Skin epidermis (tissue), 12 donors: Measurements from ENCODE around the gene COLEC12.

ENCODE experiments used
- H3K27ac ChIP-seq, 21 experiments: fragments of 200-600 bp; sonication (generic) in 11 of 21; one replicate each; pipeline ENCODE4 v1.5.0; 2020; ENCODE audit warnings: mild to moderate bottlenecking in 3 of 21, inconsistent platforms in 2 of 21, moderate library complexity in 2 of 21
- H3K4me3 ChIP-seq, 7 experiments: fragments of 200-600 bp; sonication (generic) in 2 of 7; one replicate each; pipeline ENCODE4 v1.5.0; 2020; ENCODE audit warnings: inconsistent platforms in 2 of 7, mild to moderate bottlenecking in 2 of 7, moderate library complexity in 1 of 7

The COLEC12 gene

GRCh38 chr18:371609-371982 is 128.9 kb downstream of the COLEC12 start:
- H3K4me3 ChIP-seq, result no peak overlapping the region
- no peak overlapping the region for H3K27ac ChIP-seq

- H3K27ac ChIP-seq, result peak overlapping the region in 1 of 21 experiments; percentile 44
- no peak overlapping the region for H3K4me3 ChIP-seq
These were observed 129.5 kb downstream of the COLEC12 start for GRCh38 chr18:370751-371608.

GRCh38 chr18:369224-370015 is 131.1 kb downstream of the COLEC12 start:
- no peak overlapping the region for H3K27ac ChIP-seq

GRCh38 chr18:366466-367061 is 133.9 kb downstream of the COLEC12 start:
- Histone ChIP-seq H3K27ac (no peak overlapping the region), H3K4me3 (no peak overlapping the region)

More at GRCh38 chr18:369224-370015, 131.1 kb downstream of the COLEC12 start:
- no peak overlapping the region for H3K4me3 ChIP-seq

GRCh38 chr18:365651-366050 is 134.8 kb downstream of the COLEC12 start:
- Histone ChIP-seq H3K4me3 (no peak overlapping the region), H3K27ac (no peak overlapping the region)

GRCh38 chr18:364256-364826 is 136.2 kb downstream of the COLEC12 start:
- Histone ChIP-seq H3K27ac (peak overlapping the region in 3 of 21 experiments; percentile 16 to 42 (median 17)), H3K4me3 (no peak overlapping the region)

- no peak overlapping the region for H3K4me3 ChIP-seq
- H3K27ac ChIP-seq, result peak overlapping the region in 4 of 21 experiments; percentile 52 to 80 (median 74)
These were observed 137.0 kb downstream of the COLEC12 start for GRCh38 chr18:363301-364085.

- H3K27ac ChIP-seq, result peak overlapping the region in 8 of 21 experiments; percentile 18 to 80 (median 66)
These were observed 137.9 kb downstream of the COLEC12 start for GRCh38 chr18:362311-363290.

GRCh38 chr18:361941-362310 is 138.6 kb downstream of the COLEC12 start:
- no peak overlapping the region for H3K4me3 ChIP-seq
- H3K27ac ChIP-seq, result peak overlapping the region in 3 of 21 experiments; percentile 76 to 80 (median 78)

More at GRCh38 chr18:362311-363290, 137.9 kb downstream of the COLEC12 start:
- no peak overlapping the region for H3K4me3 ChIP-seq

GRCh38 chr18:361100-361732 is 139.3 kb downstream of the COLEC12 start:
- Histone ChIP-seq H3K4me3 (no peak overlapping the region), H3K27ac (peak overlapping the region in 4 of 21 experiments; percentile 5 to 80 (median 53))

GRCh38 chr18:360676-361075 is 139.8 kb downstream of the COLEC12 start:
- H3K4me3 ChIP-seq, result no peak overlapping the region

GRCh38 chr18:356778-357177 is 143.7 kb downstream of the COLEC12 start:
- H3K4me3 ChIP-seq, result no peak overlapping the region
- H3K27ac ChIP-seq, result no peak overlapping the region

More at GRCh38 chr18:360676-361075, 139.8 kb downstream of the COLEC12 start:
- H3K27ac ChIP-seq, result no peak overlapping the region

GRCh38 chr18:355678-356077 is 144.8 kb downstream of the COLEC12 start:
- H3K27ac ChIP-seq, result no peak overlapping the region
- H3K4me3 ChIP-seq, result no peak overlapping the region

- Histone ChIP-seq H3K4me3 (no peak overlapping the region), H3K27ac (no peak overlapping the region)
These were observed 146.0 kb downstream of the COLEC12 start for GRCh38 chr18:354471-354870.

GRCh38 chr18:354003-354402 is 146.5 kb downstream of the COLEC12 start:
- peak overlapping the region in 1 of 21 experiments; percentile 14 for H3K27ac ChIP-seq
- H3K4me3 ChIP-seq, result no peak overlapping the region

GRCh38 chr18:352438-352837 is 148.1 kb downstream of the COLEC12 start:
- Histone ChIP-seq H3K27ac (no peak overlapping the region), H3K4me3 (no peak overlapping the region)

- no peak overlapping the region for H3K4me3 ChIP-seq
- no peak overlapping the region for H3K27ac ChIP-seq
These were observed 149.4 kb downstream of the COLEC12 start for GRCh38 chr18:350953-351572.
